A549 treated with GW870086 at 1 μM for 4 hours (cell line): Measurements from ENCODE around the gene ALDH8A1. TPM values are rescaled to one million over a fixed set of nuclear protein-coding genes. Genes with fewer than 3 reads are reported as not detected.

ENCODE experiments used
- total RNA-seq: library from RNA; stranded (reverse); fragments of 200-300 nt; extraction: Qiagen RNA extraction; gene quantifications from 5 replicates; pipeline ENCODE4 v1.2.3, GENCODE V29; 2022; ENCODE audit warnings: low read depth

The ALDH8A1 gene, protein sequence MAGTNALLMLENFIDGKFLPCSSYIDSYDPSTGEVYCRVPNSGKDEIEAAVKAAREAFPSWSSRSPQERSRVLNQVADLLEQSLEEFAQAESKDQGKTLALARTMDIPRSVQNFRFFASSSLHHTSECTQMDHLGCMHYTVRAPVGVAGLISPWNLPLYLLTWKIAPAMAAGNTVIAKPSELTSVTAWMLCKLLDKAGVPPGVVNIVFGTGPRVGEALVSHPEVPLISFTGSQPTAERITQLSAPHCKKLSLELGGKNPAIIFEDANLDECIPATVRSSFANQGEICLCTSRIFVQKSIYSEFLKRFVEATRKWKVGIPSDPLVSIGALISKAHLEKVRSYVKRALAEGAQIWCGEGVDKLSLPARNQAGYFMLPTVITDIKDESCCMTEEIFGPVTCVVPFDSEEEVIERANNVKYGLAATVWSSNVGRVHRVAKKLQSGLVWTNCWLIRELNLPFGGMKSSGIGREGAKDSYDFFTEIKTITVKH
- total RNA-seq: 0.10 to 0.38 TPM (median 0.23 TPM) in 5 replicates

DNA sequence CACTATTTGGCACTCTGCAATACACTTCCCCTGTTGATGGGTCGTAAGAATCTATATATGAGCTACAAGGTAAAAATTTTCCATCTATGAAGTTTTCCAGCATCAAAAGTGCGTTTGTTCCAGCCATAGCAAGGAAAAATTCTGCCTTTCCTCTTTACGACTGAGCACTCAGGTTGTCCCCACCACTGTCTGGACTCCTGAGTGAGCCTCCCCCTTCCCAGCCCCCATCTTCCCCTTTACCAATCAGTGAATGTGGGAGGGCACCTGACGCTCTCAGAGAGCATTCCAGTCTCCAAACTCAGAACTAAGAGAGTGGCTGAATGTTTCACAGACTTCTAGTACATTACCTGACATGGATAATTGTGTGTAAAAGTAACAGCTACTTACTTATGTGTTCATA is at the start of gene ALDH8A1:
TSS of gene ALDH8A1 (minus strand) at position 175 of the 400 bp plus-strand sequence. CDS start at position 127, 48 bp downstream.

Other genes starting within 250 kb of the ALDH8A1 start
- 27.3 to 34.7 TPM (median 33.2 TPM) in 5 replicates for gene HBS1L, start 104.7 kb upstream of the ALDH8A1 start, total RNA-seq
- 0.50 to 1.2 TPM (median 0.83 TPM) in 5 replicates for gene MYB, start 231.2 kb upstream of the ALDH8A1 start, total RNA-seq